Gastrocnemius medialis (tissue), 4 donors: ENCODE measurements around the gene PPIB. TPM values are rescaled to one million over a fixed set of nuclear protein-coding genes. Genes with fewer than 3 reads are reported as not detected.

Experiments
- ATAC-seq, 2 donors: fragments of 150-250 bp; one replicate each; pipeline ENCODE4 v1.9.1; 2016
- DNase-seq, 2 donors: peaks; one replicate each; pipeline ENCODE4 v3.0.0-alpha.2; 2019
- H3K27ac ChIP-seq, 4 donors: fragments of 200-600 bp; sonication (generic); 1 replicate in 1 of 4; 2 replicates in 3 of 4; pipeline ENCODE4 v1.5.1; 2016 to 2018; ENCODE audit warnings: mild to moderate bottlenecking in 2 of 4, moderate library complexity in 1 of 4
- H3K27me3 ChIP-seq, 3 donors: fragments of 200-600 bp; sonication (generic) in 2 of 3; 1 replicate in 1 of 3; 2 replicates in 2 of 3; pipeline versions ENCODE4 v1.5.1 to v1.6.0; 2016 to 2019; ENCODE audit warnings: mild to moderate bottlenecking in 1 of 3, moderate library complexity in 1 of 3
- H3K36me3 ChIP-seq, 2 donors: fragments of 200-600 bp; sonication (generic) in 1 of 2; one replicate each; pipeline ENCODE4 v1.5.1; 2017 to 2018
- H3K4me1 ChIP-seq, 2 donors: fragments of 200-600 bp; sonication (generic) in 1 of 2; one replicate each; pipeline ENCODE4 v1.5.1; 2016 to 2017; ENCODE audit warnings: mild to moderate bottlenecking in 2 of 2
- H3K4me3 ChIP-seq, 4 donors: fragments of 200-600 bp; sonication (generic) in 3 of 4; 1 replicate in 1 of 4; 2 replicates in 3 of 4; pipeline ENCODE4 v1.5.1; 2016 to 2019; ENCODE audit warnings: mild to moderate bottlenecking in 2 of 4
- H3K9me3 ChIP-seq, 3 donors: fragments of 200-600 bp; sonication (generic) in 2 of 3; 1 replicate in 1 of 3; 2 replicates in 2 of 3; pipeline ENCODE4 v1.5.1; 2016 to 2019
- POLR2A ChIP-seq, 2 donors: fragments of 450-650 bp; IDR thresholded peaks; one replicate each; pipeline ENCODE4 v1.6.1; 2017; ENCODE audit warnings: antibody characterized with exemption in 2 of 2, mild to moderate bottlenecking in 2 of 2, moderate library complexity in 2 of 2
- in situ Hi-C, 4 donors: fragments of 200-750 bp; cut with MboI; loops; one replicate each; pipeline versions ENCODE4 v1.15.0 to v1.8.0; 2017; ENCODE audit warnings: low sequenced_read_pairs in 4 of 4
- intact Hi-C: fragments of 100-400 bp; cut with DNase I; formaldehyde crosslinking; loops from one replicate; pipeline ENCODE4 v1.15.1; 2023; ENCODE audit warnings: low total_unique reads
- total RNA-seq, 4 donors: library from RNA; depleted of rRNA; stranded (reverse); fragments of >200 nt; gene quantifications; one replicate each; pipeline versions ENCODE4 v1.1.0 to v1.2.3, GENCODE V29; 2016
- TF ChIP-seq, protein P1 (sequence below), 5 experiments: fragments of 450-650 bp in 3 of 5; fragments of 200-600 bp in 2 of 5; sonication (generic) in 2 of 5; IDR thresholded peaks in 4 of 5; conservative IDR thresholded peaks in 1 of 5; 1 replicate in 4 of 5; 2 replicates in 1 of 5; pipeline ENCODE4 v1.5.1; 2016 to 2019; ENCODE audit warnings: antibody characterized with exemption in 5 of 5, mild to moderate bottlenecking in 3 of 5, moderate library complexity in 3 of 5

The PPIB gene
- total RNA-seq, 4 donors from 2014 or later, result 26.8 to 78.5 (median 40.2) TPM

DNA sequence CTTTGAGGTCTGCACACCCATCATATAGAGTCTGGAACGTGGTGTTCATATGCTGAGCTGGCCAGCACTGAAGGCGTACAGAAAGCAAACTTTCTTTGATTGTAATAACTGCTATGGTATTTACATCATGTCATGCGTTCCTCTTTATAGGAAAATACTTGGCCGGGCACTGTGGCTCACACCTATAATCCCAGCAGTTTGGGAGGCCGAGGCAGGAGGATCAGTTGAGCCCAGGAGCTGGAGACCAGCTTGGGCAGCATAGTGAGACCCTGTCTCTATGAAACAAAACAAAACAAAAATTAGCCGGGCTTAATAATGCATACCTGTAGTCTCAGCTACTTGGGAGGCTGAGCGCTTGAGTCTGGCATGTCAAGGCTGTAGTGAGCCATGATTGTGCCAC, 14.7 kb downstream of the PPIB start:
- Histone ChIP-seq H3K36me3 (peaks cover 0 to 21% of the 10 kb centered on the region in 2 donors), H3K4me1 (peaks cover 12 to 20% of the 10 kb centered on the region in 2 donors), H3K9me3 (no peaks in the 10 kb centered on the region), H3K27me3 (peaks cover 12 to 19% (median 18%) of the 10 kb centered on the region in 3 donors), H3K27ac (no peak overlapping the region), H3K4me3 (no peak overlapping the region)
- in situ Hi-C loops, result no loop called here
- no peak for TF ChIP-seq POLR2A (IDR thresholded peaks at IDR 0.05)
- TF ChIP-seq, protein P1, sequence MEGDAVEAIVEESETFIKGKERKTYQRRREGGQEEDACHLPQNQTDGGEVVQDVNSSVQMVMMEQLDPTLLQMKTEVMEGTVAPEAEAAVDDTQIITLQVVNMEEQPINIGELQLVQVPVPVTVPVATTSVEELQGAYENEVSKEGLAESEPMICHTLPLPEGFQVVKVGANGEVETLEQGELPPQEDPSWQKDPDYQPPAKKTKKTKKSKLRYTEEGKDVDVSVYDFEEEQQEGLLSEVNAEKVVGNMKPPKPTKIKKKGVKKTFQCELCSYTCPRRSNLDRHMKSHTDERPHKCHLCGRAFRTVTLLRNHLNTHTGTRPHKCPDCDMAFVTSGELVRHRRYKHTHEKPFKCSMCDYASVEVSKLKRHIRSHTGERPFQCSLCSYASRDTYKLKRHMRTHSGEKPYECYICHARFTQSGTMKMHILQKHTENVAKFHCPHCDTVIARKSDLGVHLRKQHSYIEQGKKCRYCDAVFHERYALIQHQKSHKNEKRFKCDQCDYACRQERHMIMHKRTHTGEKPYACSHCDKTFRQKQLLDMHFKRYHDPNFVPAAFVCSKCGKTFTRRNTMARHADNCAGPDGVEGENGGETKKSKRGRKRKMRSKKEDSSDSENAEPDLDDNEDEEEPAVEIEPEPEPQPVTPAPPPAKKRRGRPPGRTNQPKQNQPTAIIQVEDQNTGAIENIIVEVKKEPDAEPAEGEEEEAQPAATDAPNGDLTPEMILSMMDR (IDR thresholded peaks at IDR 0.05 in 4 of 5, conservative IDR thresholded peaks at IDR 0.05 in 1 of 5), result no peak
- no peak for ATAC-seq
- DNase-seq, result no peak
- intact Hi-C loops, result no loop called here

DNA sequence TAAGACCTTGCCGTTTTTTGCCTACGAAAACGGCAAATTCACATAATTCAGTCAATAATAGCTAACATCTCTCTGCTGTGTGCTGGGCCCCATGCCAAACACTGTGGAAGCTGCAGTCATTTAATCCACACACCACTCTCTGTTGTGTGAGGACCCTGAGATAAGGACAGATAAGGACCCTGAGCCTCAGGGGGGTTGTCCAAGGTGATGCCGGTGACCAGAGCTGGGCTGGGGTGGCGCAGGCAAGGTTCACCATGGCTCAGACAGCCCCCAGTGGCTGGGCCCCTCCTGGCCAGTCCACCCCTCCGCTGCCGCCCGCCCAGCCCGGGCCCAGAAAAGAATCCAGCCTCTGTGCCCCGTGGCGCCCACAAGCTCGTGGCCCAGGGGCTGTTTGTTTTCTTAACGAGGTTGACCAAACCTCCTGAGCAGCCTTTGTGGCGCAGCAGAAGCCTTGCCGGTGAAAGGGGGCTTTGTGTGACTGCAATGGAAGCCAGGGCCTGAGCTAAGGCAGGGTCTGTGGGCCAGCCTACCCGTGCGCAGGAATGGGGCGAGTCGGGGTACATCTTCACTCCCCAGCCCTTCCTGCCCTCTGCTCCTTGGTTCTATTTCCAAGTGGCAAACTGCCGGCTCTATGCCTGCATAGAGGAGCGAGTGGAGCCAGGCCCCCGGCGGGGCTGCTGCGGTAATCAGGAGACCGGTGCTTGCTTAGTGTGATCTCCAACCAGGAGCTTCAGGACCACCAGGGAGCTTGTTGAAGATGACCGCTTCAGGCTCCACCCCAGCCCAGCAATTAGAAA, 15.7 kb downstream of the PPIB start:
- ATAC-seq, result no peak
- Histone ChIP-seq H3K4me1 (peaks cover 6 to 11% of the 10 kb centered on the region in 2 donors), H3K36me3 (peaks cover 0 to 23% of the 10 kb centered on the region in 2 donors), H3K27ac (no peak overlapping the region), H3K9me3 (no peaks in the 10 kb centered on the region), H3K27me3 (peaks cover 5 to 11% (median 11%) of the 10 kb centered on the region in 3 donors), H3K4me3 (no peak overlapping the region)
- in situ Hi-C loops, result no loop called here
- TF ChIP-seq, protein P1 (IDR thresholded peaks at IDR 0.05 in 4 of 5, conservative IDR thresholded peaks at IDR 0.05 in 1 of 5), result no peak
- no peak for TF ChIP-seq POLR2A (IDR thresholded peaks at IDR 0.05)
- intact Hi-C loops, result no loop called here
- no peak for DNase-seq

DNA sequence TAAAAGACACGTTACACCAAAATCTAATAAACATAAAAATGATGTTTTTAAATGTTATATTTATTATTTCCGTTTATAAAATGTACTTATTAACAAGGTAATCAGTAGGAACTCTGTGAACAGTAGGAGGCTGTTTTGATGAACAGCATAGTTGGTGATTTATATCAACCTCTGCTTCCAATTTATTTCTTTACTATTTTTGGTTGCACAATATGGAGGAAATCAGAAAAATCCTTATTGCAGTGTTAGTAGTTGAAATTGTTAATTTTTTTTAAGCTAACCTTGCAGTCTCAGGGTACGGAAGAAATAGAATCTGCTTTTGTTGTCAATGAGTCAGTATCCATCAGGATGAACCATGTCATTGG, 16.3 kb downstream of the PPIB start:
- Histone ChIP-seq H3K9me3 (no peaks in the 10 kb centered on the region), H3K36me3 (peaks cover 0 to 26% of the 10 kb centered on the region in 2 donors), H3K27ac (no peak overlapping the region), H3K4me1 (peaks cover under 1 to 5% of the 10 kb centered on the region in 2 donors), H3K27me3 (peaks cover 3 to 8% (median 6%) of the 10 kb centered on the region in 3 donors), H3K4me3 (no peak overlapping the region)
- intact Hi-C loops, result no loop called here
- TF ChIP-seq, protein P1 (IDR thresholded peaks at IDR 0.05 in 4 of 5, conservative IDR thresholded peaks at IDR 0.05 in 1 of 5), result no peak
- no peak for TF ChIP-seq POLR2A (IDR thresholded peaks at IDR 0.05)
- in situ Hi-C loops, result no loop called here
- ATAC-seq, result no peak
- no peak for DNase-seq

DNA sequence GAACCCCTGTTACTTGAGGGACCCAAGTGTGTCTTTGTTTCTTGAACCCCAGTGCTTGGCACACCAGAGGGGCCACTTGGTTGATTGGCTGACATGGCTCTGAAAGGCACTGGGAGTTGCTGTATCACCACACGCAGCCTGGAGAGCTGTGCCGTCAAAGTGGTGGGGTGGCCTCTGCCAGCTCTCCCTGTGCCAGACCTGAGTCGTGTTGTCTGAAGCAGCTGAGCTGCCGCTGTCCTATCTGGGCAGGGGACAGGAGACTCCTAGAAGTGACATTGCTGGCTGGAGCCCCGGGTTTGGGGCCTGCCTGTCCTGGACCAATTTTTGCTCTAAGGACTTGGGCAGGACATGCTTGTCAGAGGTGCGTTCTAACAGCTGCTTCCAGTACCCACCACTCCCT, 16.8 kb downstream of the PPIB start:
- in situ Hi-C loops (no loop called here), intact Hi-C loops (no loop called here)
- DNase-seq (no peak), ATAC-seq (no peak)
- Histone ChIP-seq H3K27me3 (peaks cover under 1 to 4% (median 2%) of the 10 kb centered on the region in 3 donors), H3K36me3 (peaks cover 0 to 31% of the 10 kb centered on the region in 2 donors), H3K4me1 (peaks cover 0 to under 1% of the 10 kb centered on the region in 2 donors), H3K27ac (no peak overlapping the region), H3K4me3 (no peak overlapping the region), H3K9me3 (no peaks in the 10 kb centered on the region)
- no peak for TF ChIP-seq POLR2A (IDR thresholded peaks at IDR 0.05)
- TF ChIP-seq, protein P1 (IDR thresholded peaks at IDR 0.05 in 4 of 5, conservative IDR thresholded peaks at IDR 0.05 in 1 of 5), result no peak
